Anterior cingulate cortex (tissue), 58 donors: Measurements from ENCODE around the gene GLTPD2.

ENCODE experiments used
- DNase-seq, 58 donors: peaks; one replicate each; lab custom pipeline; 2025; lab: John Stamatoyannopoulos, UW

Gene GLTPD2

DNA sequence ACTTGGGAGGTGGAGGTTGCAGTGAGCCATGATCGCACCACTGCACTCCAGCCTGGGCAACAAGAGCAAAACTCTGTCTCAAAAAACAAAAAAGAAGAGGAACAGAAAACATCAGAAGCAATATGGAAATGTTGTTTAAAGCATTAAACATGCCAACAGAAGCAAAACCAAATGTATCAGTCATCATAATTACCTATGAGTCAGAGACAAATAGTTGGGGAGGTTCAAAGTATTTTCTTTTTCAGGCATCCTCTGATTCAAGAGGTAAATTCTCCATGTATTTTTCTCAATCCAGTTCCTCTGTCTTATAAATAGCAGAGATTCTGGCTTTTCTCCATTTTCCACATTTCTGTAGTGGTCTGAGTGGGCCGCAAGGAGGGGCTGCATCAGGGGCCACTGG lies 19.1 kb upstream of the GLTPD2 start:
- no peak for DNase-seq

- DNase-seq: no peak
Measured at GRCh38 chr17:4771519-4772234, 17.1 kb upstream of the GLTPD2 start, which contains the start of gene TM4SF5. TSS of gene TM4SF5 (plus strand) at chr17:4771886. CDS start at chr17:4771923, 37 bp downstream.

- DNase-seq: no peak
Measured at GRCh38 chr17:4772235-4772613, 16.5 kb upstream of the GLTPD2 start.

- DNase-seq: no peak
Measured at GRCh38 chr17:4777969-4778760, 10.6 kb upstream of the GLTPD2 start.

- DNase-seq: no peak
Measured at GRCh38 chr17:4780325-4780955, 8.3 kb upstream of the GLTPD2 start.

DNA sequence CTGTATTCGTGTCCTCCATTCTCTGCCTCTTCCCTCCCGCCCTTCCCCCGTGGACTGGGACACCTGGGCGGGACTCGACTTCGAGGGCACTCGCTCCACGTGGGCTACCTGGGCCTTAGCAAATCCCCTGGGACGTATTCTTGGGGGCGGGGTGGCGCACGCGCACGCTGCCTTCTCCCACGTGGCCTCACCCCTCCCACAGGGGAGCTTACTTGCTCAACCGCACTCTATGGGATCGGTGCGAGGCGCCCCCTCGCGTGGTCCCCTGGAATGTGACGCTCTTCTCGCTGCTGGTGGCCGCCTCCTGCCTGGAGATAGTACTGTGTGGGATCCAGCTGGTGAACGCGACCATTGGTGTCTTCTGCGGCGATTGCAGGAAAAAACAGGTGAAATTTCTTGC lies 6.1 kb upstream of the GLTPD2 start:
- DNase-seq: no peak

DNA sequence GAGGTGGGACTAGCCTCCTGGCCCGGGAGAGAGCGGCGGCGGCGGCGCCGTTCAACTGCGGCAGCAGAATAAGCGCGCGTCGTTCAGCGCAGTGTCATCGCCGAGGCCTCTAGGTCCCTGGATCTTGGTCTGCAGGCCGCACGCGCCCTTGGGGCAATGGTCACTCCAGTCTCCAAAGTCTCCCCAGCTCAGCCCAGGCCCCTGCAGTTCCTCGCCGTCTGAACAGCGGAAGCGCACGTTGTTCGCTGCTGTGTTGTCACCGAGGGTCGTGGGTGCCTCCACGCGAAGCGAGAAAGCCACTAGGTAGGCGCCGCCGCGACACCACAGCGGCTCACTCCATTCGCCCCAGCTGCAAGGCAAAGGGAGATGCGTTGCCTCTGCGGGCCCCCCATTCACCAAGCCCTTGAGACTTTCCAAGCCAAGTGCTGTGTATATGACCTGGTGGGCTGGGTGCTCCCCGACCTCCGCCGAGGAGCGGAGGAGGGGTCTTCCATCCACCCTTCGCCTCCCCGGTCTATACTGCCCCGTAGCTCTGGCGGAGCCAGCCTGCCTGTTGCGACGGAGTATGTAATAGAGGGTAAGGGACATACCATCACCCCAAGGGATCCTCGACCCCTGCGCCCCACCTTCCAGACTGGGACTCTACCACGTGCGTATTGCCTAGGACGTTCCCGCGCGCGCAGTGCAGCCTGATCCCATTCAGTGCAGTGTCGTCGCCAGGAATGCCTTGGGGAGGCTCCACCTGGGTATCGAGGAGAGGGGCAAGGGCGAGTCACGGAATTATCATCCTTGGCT lies 3.3 kb upstream of the GLTPD2 start:
- DNase-seq: no peak

DNA sequence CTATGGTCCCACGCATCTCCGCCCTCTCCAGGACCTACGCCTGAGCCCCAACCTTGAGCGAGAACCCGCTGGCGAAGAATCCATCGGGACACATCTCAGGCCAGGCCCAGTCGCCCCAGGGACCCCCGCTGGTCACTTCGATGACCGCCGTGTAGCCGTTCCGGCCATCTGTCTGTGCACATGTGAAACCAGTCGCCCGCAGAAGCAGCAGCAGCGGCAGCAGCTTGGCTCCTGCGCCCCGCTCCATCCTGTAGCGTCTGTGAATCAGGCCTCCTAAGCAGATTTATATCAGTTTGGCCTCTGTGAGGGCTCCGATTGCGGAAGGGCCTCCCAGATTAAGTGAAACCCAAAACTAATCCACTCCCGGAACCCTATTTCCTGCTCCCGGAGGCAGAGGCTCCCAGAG lies 2.7 kb upstream of the GLTPD2 start, which contains the start of gene VMO1:
VMO1 (minus strand) TSS at position 259 of the 406 bp plus-strand sequence; CDS start at position 247, 12 bp downstream.
- peak in 3 of 58 donors; percentile 4 to 12 (median 5) for DNase-seq

GRCh38 chr17:4786516-4786915 lies 2.2 kb upstream of the GLTPD2 start:
- no peak for DNase-seq

DNA sequence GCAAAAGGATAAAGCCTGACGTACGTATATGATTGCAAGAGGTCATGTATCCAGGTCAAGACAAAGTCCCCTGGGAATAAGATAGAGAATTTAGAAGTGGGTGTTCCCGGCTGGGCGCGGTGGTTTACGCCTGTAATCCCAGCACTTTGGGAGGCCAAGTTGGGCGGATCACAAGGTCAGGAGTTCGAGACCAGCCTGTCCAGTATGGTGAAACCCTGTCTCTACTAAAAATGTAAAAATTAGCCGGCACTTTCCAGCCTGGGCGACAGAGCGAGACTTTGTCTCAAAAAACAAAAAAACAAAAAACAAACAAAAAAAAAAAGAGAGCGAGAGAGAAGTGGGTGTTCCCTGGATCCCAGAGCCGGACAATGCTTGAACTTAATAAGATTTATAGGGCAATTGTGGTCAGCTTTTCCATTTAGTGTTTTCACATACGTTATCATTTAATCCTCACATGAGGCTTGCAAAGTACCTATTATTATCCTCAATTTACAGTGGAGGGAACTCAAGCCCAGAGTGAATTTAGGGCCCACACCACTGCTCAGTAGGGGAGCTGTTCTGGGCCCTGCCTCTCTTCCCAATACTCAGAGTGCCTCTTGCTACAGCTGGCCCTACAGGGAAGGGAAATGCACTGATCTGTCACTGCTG lies 481 bp upstream of the GLTPD2 start:
- no peak for DNase-seq

DNA sequence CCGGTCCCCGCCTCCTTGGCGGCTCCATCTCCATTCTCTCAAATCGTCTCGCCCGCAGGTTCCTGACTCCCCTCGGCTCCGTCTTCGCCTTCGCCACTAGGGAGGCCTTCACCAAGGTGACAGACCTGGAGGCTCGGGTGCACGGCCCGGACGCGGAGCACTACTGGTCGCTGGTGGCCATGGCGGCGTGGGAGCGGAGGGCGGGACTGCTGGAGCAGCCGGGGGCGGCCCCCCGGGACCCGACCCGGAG lies 862 bp downstream of the GLTPD2 start:
- DNase-seq: peak in 1 of 58 donors; percentile 61

- DNase-seq: peak in 56 of 58 donors; percentile 28 to 90 (median 81)
Measured at GRCh38 chr17:4789951-4790704, 1.4 kb downstream of the GLTPD2 start.

GRCh38 chr17:4790705-4791088 lies 1.9 kb downstream of the GLTPD2 start:
- DNase-seq: no peak

- no peak for DNase-seq
Measured at GRCh38 chr17:4795168-4795567, 6.4 kb downstream of the GLTPD2 start.

DNA sequence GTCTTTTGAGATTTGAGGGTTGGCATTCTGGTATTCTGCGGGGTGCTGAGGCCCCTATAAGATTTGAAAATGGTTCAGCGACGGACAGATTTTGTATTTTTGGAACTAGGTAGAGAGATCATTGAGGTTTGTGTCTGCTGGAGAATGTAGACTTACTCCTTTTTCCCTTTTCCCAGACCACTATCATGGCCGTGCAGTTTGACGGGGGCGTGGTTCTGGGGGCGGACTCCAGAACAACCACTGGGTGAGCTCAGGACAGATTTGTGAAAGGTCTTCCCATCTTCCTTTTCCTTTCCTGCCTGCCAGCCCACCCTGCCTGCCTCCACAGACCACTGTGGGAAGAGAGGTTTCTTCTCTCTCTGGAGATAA lies 7.8 kb downstream of the GLTPD2 start:
- peak in 2 of 58 donors; percentile 9 to 12 for DNase-seq

- DNase-seq: no peak
Measured at GRCh38 chr17:4800462-4801196, 11.9 kb downstream of the GLTPD2 start.

- DNase-seq: no peak
Measured at GRCh38 chr17:4802228-4802627, 13.5 kb downstream of the GLTPD2 start, which contains the start of gene C17orf114. TSS of gene C17orf114 (minus strand) at chr17:4802328.

DNA sequence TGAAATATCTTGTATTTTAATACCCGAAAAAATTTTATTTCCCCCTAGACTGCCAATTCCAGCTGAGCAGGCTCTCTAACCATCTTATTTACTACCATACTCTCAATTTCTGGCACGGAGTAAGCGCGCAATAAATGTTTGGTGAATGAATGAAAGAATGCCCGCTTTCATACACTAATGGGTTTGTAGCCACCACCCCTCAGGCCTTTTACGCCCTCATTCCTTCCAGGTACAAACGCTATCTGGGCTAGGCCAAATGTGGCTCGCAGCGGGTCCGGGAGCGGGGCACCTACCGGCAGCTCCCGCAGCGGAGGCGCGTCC lies 17.7 kb downstream of the GLTPD2 start:
- DNase-seq: peak in 1 of 58 donors; percentile 22
